Neural cell (in vitro differentiated cells): Measurements from ENCODE around the gene ARGLU1. TPM values are rescaled to one million over a fixed set of nuclear protein-coding genes. Genes with fewer than 3 reads are reported as not detected.

Experiments used
- H2AFZ ChIP-seq: fragments of 200-600, 300-800 bp; sonication (generic), shearing (Covaris generic); 2 replicates; pipeline ENCODE4 v1.6.0; 2014; ENCODE audit warnings: low read depth, mild to moderate bottlenecking, antibody characterized with exemption, low read length, moderate library complexity
- H3F3A ChIP-seq: fragments of 200-600 bp; shearing (Covaris generic); 2 replicates; pipeline ENCODE4 v1.6.1; 2016; ENCODE audit warnings: mild to moderate bottlenecking, moderate library complexity, mixed read lengths, antibody characterized with exemption, low read length; ENCODE audit not compliant: insufficient read depth, poor library complexity, severe bottlenecking
- H3K27ac ChIP-seq: fragments of 200-600, 300-800 bp; sonication (generic), shearing (Covaris generic); 2 replicates; pipeline ENCODE4 v1.5.1; 2014; ENCODE audit warnings: mild to moderate bottlenecking, low read length, moderate library complexity
- H3K27me3 ChIP-seq: fragments of 300-800, 200-600 bp; sonication (generic), shearing (Covaris generic); 2 replicates; pipeline ENCODE4 v1.6.0; 2014; ENCODE audit warnings: mild to moderate bottlenecking, low read depth, low read length, moderate library complexity; ENCODE audit not compliant: insufficient read depth
- H3K36me3 ChIP-seq: fragments of 300-800, 200-600 bp; sonication (generic), shearing (Covaris generic); 2 replicates; pipeline ENCODE4 v1.5.1; 2014; ENCODE audit warnings: mild to moderate bottlenecking, antibody characterized with exemption, low read length, moderate library complexity; ENCODE audit not compliant: insufficient read depth
- H3K4me2 ChIP-seq: fragments of 300-800, 200-600 bp; sonication (generic), shearing (Covaris generic); 2 replicates; pipeline ENCODE4 v1.6.0; 2014; ENCODE audit warnings: mild to moderate bottlenecking, low read length
- H3K4me3 ChIP-seq: fragments of 300-800, 200-600 bp; sonication (generic), shearing (Covaris generic); 2 replicates; pipeline ENCODE4 v1.5.1; 2014; ENCODE audit warnings: mild to moderate bottlenecking, low read length, moderate library complexity
- H3K79me2 ChIP-seq: fragments of 200-600 bp; shearing (Covaris generic); replicated peaks from 2 replicates; pipeline ENCODE4 v1.6.0; 2014; ENCODE audit warnings: mild to moderate bottlenecking, low read length, moderate library complexity; ENCODE audit not compliant: insufficient read depth
- H3K9ac ChIP-seq: fragments of 300-800, 200-600 bp; sonication (generic), shearing (Covaris generic); 2 replicates; pipeline ENCODE4 v1.6.1; 2016; ENCODE audit warnings: mild to moderate bottlenecking, low read length, mixed read lengths
- H3K9me2 ChIP-seq: fragments of 200-600 bp; shearing (Covaris generic); 2 replicates; pipeline ENCODE4 v1.6.1; 2016; ENCODE audit warnings: mild to moderate bottlenecking, low read length, mixed read lengths; ENCODE audit not compliant: insufficient read depth
- H3K9me3 ChIP-seq: fragments of 200-600, 300-800 bp; sonication (generic), shearing (Covaris generic); 2 replicates; pipeline ENCODE4 v1.6.1; 2016; ENCODE audit warnings: mild to moderate bottlenecking, mixed run types, low read length, moderate library complexity, mixed read lengths
- H4K20me1 ChIP-seq: fragments of 200-600 bp; shearing (Covaris generic); 2 replicates; pipeline ENCODE4 v1.6.1; 2016; ENCODE audit warnings: mild to moderate bottlenecking, mixed run types; ENCODE audit not compliant: insufficient read depth
- EP300 ChIP-seq: fragments of 450-650 bp; conservative IDR thresholded peaks from 2 replicates; pipeline ENCODE4 v1.6.1; 2014; ENCODE audit warnings: antibody characterized with exemption, mild to moderate bottlenecking, moderate library complexity; ENCODE audit not compliant: poor library complexity, severe bottlenecking
- EZH2 ChIP-seq: fragments of 200-600, 300-800 bp; shearing (Covaris generic), sonication (generic); IDR thresholded peaks from 2 replicates; pipeline ENCODE4 v1.6.1; 2014; ENCODE audit warnings: antibody characterized with exemption, low read length, borderline replicate concordance, mild to moderate bottlenecking; ENCODE audit not compliant: insufficient read depth, poor library complexity, severe bottlenecking
- MXI1 ChIP-seq: fragments of 450-650 bp; conservative IDR thresholded peaks from 2 replicates; pipeline ENCODE4 v1.6.1; 2014; ENCODE audit warnings: antibody characterized with exemption, mild to moderate bottlenecking; ENCODE audit not compliant: poor library complexity, severe bottlenecking
- POLR2AphosphoS5 ChIP-seq: IDR thresholded peaks from 2 replicates; pipeline ENCODE4 v1.6.1; 2012
- RAD21 ChIP-seq: fragments of 450-650 bp; conservative IDR thresholded peaks from 2 replicates; pipeline ENCODE4 v1.6.1; 2014; ENCODE audit warnings: antibody characterized with exemption, mild to moderate bottlenecking, moderate library complexity
- SMC3 ChIP-seq: fragments of 450-650 bp; conservative IDR thresholded peaks from 2 replicates; pipeline ENCODE4 v1.6.1; 2014; ENCODE audit warnings: antibody characterized with exemption, mild to moderate bottlenecking, moderate library complexity; ENCODE audit not compliant: poor library complexity
- TAF1 ChIP-seq: IDR thresholded peaks from 2 replicates; pipeline ENCODE4 v1.6.1; 2012; ENCODE audit warnings: low read depth
- polyA plus RNA-seq: library from polyadenylated mRNA; depleted of rRNA; stranded (reverse); fragments of >200 nt; gene quantifications from 2 replicates; pipeline ENCODE4 v1.2.3, GENCODE V29; 2014
- TF ChIP-seq, protein P1 (sequence below): fragments of 450-650 bp; IDR thresholded peaks from 2 replicates; pipeline ENCODE4 v1.5.1; 2014; ENCODE audit warnings: antibody characterized with exemption, mild to moderate bottlenecking, moderate library complexity; ENCODE audit not compliant: poor library complexity, severe bottlenecking
- TF ChIP-seq, protein P2 (sequence below): IDR thresholded peaks from 2 replicates; pipeline ENCODE4 v1.6.1; 2012; ENCODE audit warnings: borderline replicate concordance

ARGLU1 gene
- polyA plus RNA-seq, 1 donor from 2014 or later, result 967 TPM

DNA sequence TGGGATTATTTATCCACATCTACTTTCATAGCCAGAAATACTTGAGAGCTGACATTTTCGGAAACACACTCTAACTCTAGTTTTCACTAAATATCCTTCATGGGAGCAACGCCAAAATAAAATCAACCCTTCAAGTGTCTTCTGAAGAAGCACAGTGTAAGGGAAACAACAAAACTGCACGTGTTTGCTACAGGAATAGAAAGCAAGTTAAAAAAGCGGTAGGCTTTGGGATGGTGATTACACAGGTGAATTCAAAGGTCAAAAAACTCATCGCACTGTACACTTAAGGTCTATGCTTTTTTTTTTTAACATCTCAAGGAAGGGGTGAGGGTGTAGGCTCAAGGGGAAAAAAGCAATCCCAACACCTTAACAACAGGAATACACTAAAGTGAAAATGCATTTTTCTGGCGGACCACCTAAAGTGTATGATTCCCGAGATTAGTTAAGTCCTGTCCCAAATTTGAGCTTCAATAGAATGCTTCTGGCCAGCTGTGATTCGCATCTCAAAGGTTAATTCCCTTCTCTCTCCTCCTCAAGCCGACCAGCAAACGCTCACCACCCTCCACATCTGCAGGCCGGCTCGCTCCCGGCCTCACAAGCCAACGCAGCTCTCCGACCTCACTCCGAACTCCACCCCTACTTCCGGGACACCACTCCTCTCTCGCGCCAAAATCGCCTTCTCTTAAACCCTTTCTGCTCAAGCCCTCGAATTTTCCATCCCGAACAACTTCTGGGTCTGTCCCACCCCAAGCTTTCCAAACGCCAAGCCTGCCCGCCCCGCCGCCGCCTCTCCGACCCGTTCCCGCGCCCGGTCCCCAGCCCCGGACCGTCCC, 1.1 kb downstream of the ARGLU1 start:
- no peak overlapping the region for H2AFZ ChIP-seq
- H3K27ac ChIP-seq, result peak overlapping the region; percentile 99
- no peaks in the 10 kb centered on the region for H3K27me3 ChIP-seq
- peaks cover 52% of the 10 kb centered on the region for H3K79me2 ChIP-seq
- no peaks in the 10 kb centered on the region for H3K36me3 ChIP-seq
- no peaks in the 10 kb centered on the region for H3F3A ChIP-seq
- H3K4me3 ChIP-seq, result peak overlapping the region; percentile 97
- H3K9ac ChIP-seq, result peak overlapping the region; percentile 99
- no peaks in the 10 kb centered on the region for H3K9me3 ChIP-seq
- H3K4me2 ChIP-seq, result peak overlapping the region; percentile 98
- H3K9me2 ChIP-seq, result no peaks in the 10 kb centered on the region
- H4K20me1 ChIP-seq, result peaks cover 18% of the 10 kb centered on the region
- no peak for TF ChIP-seq POLR2AphosphoS5
- TF ChIP-seq, protein P1, sequence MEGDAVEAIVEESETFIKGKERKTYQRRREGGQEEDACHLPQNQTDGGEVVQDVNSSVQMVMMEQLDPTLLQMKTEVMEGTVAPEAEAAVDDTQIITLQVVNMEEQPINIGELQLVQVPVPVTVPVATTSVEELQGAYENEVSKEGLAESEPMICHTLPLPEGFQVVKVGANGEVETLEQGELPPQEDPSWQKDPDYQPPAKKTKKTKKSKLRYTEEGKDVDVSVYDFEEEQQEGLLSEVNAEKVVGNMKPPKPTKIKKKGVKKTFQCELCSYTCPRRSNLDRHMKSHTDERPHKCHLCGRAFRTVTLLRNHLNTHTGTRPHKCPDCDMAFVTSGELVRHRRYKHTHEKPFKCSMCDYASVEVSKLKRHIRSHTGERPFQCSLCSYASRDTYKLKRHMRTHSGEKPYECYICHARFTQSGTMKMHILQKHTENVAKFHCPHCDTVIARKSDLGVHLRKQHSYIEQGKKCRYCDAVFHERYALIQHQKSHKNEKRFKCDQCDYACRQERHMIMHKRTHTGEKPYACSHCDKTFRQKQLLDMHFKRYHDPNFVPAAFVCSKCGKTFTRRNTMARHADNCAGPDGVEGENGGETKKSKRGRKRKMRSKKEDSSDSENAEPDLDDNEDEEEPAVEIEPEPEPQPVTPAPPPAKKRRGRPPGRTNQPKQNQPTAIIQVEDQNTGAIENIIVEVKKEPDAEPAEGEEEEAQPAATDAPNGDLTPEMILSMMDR, result no peak
- peak; percentile 10 for TF ChIP-seq RAD21
- TF ChIP-seq MXI1, result peak; percentile 72
- TF ChIP-seq EZH2, result no peak
- no peak for TF ChIP-seq TAF1
- TF ChIP-seq, protein P2, sequence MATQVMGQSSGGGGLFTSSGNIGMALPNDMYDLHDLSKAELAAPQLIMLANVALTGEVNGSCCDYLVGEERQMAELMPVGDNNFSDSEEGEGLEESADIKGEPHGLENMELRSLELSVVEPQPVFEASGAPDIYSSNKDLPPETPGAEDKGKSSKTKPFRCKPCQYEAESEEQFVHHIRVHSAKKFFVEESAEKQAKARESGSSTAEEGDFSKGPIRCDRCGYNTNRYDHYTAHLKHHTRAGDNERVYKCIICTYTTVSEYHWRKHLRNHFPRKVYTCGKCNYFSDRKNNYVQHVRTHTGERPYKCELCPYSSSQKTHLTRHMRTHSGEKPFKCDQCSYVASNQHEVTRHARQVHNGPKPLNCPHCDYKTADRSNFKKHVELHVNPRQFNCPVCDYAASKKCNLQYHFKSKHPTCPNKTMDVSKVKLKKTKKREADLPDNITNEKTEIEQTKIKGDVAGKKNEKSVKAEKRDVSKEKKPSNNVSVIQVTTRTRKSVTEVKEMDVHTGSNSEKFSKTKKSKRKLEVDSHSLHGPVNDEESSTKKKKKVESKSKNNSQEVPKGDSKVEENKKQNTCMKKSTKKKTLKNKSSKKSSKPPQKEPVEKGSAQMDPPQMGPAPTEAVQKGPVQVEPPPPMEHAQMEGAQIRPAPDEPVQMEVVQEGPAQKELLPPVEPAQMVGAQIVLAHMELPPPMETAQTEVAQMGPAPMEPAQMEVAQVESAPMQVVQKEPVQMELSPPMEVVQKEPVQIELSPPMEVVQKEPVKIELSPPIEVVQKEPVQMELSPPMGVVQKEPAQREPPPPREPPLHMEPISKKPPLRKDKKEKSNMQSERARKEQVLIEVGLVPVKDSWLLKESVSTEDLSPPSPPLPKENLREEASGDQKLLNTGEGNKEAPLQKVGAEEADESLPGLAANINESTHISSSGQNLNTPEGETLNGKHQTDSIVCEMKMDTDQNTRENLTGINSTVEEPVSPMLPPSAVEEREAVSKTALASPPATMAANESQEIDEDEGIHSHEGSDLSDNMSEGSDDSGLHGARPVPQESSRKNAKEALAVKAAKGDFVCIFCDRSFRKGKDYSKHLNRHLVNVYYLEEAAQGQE, result no peak
- TF ChIP-seq SMC3, result no peak

DNA sequence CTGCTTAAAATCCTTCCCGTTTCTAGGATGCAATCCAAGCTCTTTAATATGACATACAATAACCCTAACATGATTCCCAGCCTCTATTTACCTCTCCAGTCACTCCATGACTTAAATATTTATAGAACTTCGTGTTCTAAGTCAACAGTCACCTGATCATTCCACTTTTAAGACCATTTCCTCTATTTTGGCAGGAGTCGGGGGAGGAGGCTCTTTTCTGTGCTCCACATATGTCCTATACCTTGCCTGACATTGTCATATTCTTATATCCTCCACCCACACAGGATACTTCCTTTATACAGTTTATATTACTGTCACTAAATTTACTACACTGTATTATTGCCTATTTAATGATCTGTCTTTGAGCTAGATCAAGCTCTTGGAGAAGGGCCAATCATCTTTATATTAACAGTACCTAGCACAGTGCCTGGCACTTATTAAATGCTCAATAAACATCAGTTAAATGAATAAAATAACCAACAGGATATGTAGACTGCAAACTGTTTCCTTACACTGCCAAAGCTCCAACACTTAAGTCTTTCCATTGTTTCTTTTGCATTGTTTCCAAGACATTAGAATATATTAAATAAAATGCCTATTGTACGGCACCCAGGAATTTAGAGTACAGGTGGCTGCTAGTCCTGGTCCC, 2.7 kb downstream of the ARGLU1 start:
- no peaks in the 10 kb centered on the region for H3K36me3 ChIP-seq
- peak overlapping the region; percentile 97 for H3K4me3 ChIP-seq
- peaks cover 68% of the 10 kb centered on the region for H3K79me2 ChIP-seq
- no peaks in the 10 kb centered on the region for H3K27me3 ChIP-seq
- H3K9ac ChIP-seq, result no peak overlapping the region
- H3K27ac ChIP-seq, result no peak overlapping the region
- peaks cover 18% of the 10 kb centered on the region for H4K20me1 ChIP-seq
- no peak overlapping the region for H2AFZ ChIP-seq
- no peaks in the 10 kb centered on the region for H3F3A ChIP-seq
- no peaks in the 10 kb centered on the region for H3K9me3 ChIP-seq
- H3K9me2 ChIP-seq, result no peaks in the 10 kb centered on the region
- TF ChIP-seq, protein P2, result no peak
- TF ChIP-seq MXI1 (no peak), RAD21 (no peak), POLR2AphosphoS5 (no peak), EZH2 (no peak), TAF1 (no peak), EP300 (no peak), SMC3 (no peak)
- TF ChIP-seq, protein P1, result no peak
- peak overlapping the region; percentile 98 for H3K4me2 ChIP-seq
